Measurements from ENCODE around the gene RBBP9.
"Not testable (repeated sequence)": the region's sequence is repeated elsewhere in the genome, so short reads cannot be mapped to it uniquely, and the experiment has no call there.

The RBBP9 gene

GRCh38 chr20:18504479-18505060, 7.5 kb upstream of the RBBP9 start:
- DNase-seq = no peak

- DNase-seq = not testable (repeated sequence)
Observed at GRCh38 chr20:18501672-18502071, 4.6 kb upstream of the RBBP9 start.

- DNase-seq = no peak
Observed at GRCh38 chr20:18497603-18498002, 578 bp upstream of the RBBP9 start.

GRCh38 chr20:18496042-18496441, 983 bp downstream of the RBBP9 start:
- no peak for DNase-seq

GRCh38 chr20:18488301-18488700, 8.7 kb downstream of the RBBP9 start:
- no peak for DNase-seq

GRCh38 chr20:18481596-18481995, 15.4 kb downstream of the RBBP9 start:
- no peak for DNase-seq

GRCh38 chr20:18477821-18478220, 19.2 kb downstream of the RBBP9 start:
- DNase-seq = no peak

- DNase-seq = no peak
Observed at GRCh38 chr20:18477218-18477617, 19.8 kb downstream of the RBBP9 start.

GRCh38 chr20:18466894-18467730, 29.9 kb downstream of the RBBP9 start, which contains the start of the genes DZANK1 and POLR3F:
TSS of gene DZANK1 (minus strand) at chr20:18467030. CDS start at chr20:18465358, 1,672 bp downstream.
TSS of gene POLR3F (plus strand) at chr20:18467390. CDS start at chr20:18467507, 117 bp downstream.
- DNase-seq = peak; percentile 91

- DNase-seq = no peak
Observed at GRCh38 chr20:18466574-18466893, 30.5 kb downstream of the RBBP9 start.

- no peak for DNase-seq
Observed at GRCh38 chr20:18465536-18466200, 31.4 kb downstream of the RBBP9 start.

GRCh38 chr20:18456600-18456999, 40.4 kb downstream of the RBBP9 start:
- DNase-seq = no peak

GRCh38 chr20:18443886-18444285, 53.1 kb downstream of the RBBP9 start:
- no peak for DNase-seq

- DNase-seq = no peak
Observed at GRCh38 chr20:18440403-18440802, 56.6 kb downstream of the RBBP9 start.

GRCh38 chr20:18436847-18437246, 60.2 kb downstream of the RBBP9 start:
- no peak for DNase-seq
